GM13977 (cell line): ENCODE data around the gene STX8.
"Not testable (repeated sequence)": the region's sequence is repeated elsewhere in the genome, so short reads cannot be mapped to it uniquely, and the experiment has no call there.

ENCODE experiments used
- DNase-seq: peaks from one replicate; pipeline ENCODE4 v3.0.0; 2012; ENCODE audit warnings: low spot score
- CTCF ChIP-seq: IDR thresholded peaks from 2 replicates; pipeline ENCODE4 v1.5.1; 2012; ENCODE audit warnings: mild to moderate bottlenecking, control low read depth; ENCODE audit not compliant: insufficient read depth; ENCODE audit errors: extremely low read depth, missing control alignments
- in situ Hi-C: fragments of 300-500 bp; cut with MboI; formaldehyde crosslinking; loops from one replicate; pipeline ENCODE4 v1.12.0; 2022; ENCODE audit warnings: low sequenced_read_pairs, low pct_unique_long_range_greater_than_20kb, mixed read lengths, inconsistent platforms; ENCODE audit not compliant: unreplicated experiment

Gene STX8

GRCh38 chr17:9355846-9356245 is 219.8 kb downstream of the STX8 start:
- DNase-seq = no peak
- in situ Hi-C loops = no loop called here
- TF ChIP-seq CTCF = no peak

GRCh38 chr17:9355231-9355630 is 220.4 kb downstream of the STX8 start:
- DNase-seq, in situ Hi-C loops: not testable (repeated sequence)

GRCh38 chr17:9350080-9350479 is 225.5 kb downstream of the STX8 start:
- no peak for TF ChIP-seq CTCF
- in situ Hi-C loops = no loop called here
- no peak for DNase-seq

- no peak for TF ChIP-seq CTCF
- in situ Hi-C loops = no loop called here
- DNase-seq = no peak
Observed at GRCh38 chr17:9346296-9346926, 229.2 kb downstream of the STX8 start.

- in situ Hi-C loops = no loop called here
- DNase-seq = no peak
- TF ChIP-seq CTCF = no peak
Observed at GRCh38 chr17:9343516-9343915, 232.1 kb downstream of the STX8 start.

GRCh38 chr17:9342225-9342624 is 233.4 kb downstream of the STX8 start:
- TF ChIP-seq CTCF = no peak
- DNase-seq = no peak
- in situ Hi-C loops = no loop called here

GRCh38 chr17:9339958-9340357 is 235.7 kb downstream of the STX8 start:
- no peak for DNase-seq
- in situ Hi-C loops = no loop called here
- no peak for TF ChIP-seq CTCF

GRCh38 chr17:9339482-9339881 is 236.1 kb downstream of the STX8 start:
- DNase-seq, in situ Hi-C loops: not testable (repeated sequence)
